HG02884 (cell line): ENCODE measurements around the gene ALDH1A1.

ENCODE experiments used
- ATAC-seq: cut with Tn5 transposase; IDR thresholded peaks from one replicate; pipeline ENCODE4 v1.9.1; 2021; ENCODE audit warnings: mild to moderate bottlenecking, moderate library complexity; ENCODE audit not compliant: unreplicated experiment

Gene ALDH1A1

DNA sequence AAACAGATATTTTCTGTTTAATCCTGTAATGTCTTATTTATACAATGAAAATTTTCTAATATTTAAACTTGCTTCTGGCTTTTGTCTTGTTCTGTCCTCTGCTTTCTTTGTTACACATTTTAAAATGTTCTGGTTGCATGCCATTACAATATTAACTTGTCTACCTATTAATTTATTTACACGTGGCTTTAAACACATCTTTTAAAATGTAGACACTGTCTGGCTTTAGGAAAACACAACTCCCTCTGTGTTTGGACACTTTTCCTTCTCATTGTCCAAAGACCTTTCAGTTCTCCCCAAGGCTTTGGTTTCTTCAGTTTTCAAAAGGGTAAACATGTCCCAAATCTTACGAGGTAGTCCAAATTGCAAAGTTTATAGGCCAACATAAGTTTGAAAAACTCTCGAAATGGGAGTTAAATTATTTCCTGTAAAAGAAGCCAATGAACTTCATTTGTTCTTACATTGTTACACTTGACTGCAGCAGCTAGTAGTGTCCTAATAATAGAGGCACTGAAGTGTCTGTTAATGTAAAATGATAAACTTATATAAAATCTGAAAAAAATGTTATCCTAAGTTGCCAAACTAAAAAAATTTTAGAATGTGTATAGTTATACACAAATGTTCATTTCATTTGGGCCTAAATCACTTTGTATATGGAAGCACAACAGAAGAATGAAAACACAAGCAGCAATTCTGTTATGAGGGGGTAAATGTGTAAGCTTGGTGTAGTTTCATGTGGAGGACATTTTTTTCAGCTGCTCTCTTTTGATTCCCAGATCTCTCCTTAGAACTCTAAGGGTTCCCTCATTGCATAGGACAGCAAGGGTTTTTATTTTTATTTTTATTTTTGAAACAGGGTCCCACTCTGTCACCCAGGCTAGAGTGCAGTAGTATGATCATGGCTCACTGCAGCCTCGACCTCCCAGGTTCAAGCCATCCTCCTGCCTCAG, 53.8 kb downstream of the ALDH1A1 start:
- no peak for ATAC-seq

DNA sequence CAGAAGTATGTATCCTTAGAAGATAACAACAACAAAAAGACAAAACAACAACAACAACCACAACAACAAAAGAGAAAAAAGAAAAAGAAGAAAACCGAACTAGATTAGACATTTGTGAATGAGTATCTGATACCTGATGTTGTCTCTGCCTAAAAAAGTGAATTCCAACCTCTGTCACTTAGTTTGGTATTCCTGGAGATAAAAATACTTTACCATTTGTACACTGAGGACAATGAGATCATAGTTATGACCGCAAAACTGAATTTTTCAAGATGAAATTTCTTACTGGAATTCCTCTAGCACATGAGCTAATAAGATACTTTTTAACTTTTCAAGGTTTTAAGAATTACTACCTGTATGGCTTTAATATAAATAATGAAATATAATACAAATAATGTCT, 54.5 kb downstream of the ALDH1A1 start:
- ATAC-seq: no peak

DNA sequence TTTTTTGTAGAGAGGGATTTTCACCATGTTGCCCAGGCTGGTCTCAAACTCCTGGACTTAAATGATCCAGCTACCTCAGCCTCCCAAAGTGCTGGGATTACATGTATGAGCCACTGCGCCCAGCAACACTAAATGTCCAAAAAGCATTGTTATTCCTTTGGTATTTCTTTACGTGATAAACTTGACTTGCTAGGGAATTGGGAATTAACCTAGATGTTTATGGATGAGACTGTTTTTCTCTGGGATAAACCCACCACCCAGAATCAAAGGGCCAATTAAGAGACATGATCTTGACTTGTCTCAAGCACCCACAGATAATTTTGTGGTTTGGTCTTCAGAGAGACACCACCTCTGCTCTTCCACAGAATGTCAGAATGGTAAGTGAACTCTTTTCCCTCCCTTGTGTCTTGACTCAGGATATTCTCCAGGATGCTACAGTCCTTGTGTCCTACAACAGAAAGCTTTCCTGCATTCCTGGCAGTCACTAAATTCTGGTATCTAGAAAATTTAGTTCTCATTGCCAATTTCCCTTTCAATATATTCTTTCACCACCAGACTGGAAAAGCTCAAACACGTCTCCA, 55.7 kb downstream of the ALDH1A1 start:
- no peak for ATAC-seq

DNA sequence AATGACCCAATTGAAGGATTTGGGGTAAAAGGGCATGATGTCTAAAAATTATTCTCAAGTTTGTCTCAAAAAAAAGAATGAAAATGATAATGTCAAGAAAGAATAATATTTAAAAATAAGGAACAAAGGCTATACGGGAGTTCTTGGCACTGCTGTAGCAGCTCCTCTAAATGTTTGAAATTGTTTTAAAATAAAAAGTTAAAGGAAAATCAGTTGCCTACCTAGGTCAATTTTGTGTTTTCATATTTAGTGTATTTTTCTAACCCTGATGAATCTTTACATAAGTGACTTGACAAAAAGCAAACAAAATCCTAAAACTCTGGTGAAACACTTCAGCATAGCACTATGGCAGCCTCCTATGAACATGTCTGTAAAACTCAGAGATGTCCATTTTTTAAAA, 56.4 kb downstream of the ALDH1A1 start:
- no peak for ATAC-seq

DNA sequence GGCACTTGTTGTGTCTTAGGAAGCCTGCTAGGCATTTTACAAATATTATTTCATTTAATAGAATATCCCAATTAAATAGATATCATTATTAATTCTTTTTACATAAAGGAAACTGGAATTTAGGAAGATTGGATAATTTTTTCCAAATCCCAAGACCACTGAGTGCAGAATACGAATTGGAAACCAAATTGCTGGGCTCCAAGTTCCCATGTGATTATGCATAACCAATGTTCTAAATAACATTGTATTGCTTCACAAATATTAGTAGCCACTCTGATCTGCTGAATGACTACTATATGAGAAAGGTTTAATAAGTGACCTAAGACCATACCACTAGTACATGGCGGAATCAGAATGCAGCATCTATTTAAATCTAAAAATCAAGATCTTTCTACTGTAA, 57.7 kb downstream of the ALDH1A1 start:
- ATAC-seq: no peak

DNA sequence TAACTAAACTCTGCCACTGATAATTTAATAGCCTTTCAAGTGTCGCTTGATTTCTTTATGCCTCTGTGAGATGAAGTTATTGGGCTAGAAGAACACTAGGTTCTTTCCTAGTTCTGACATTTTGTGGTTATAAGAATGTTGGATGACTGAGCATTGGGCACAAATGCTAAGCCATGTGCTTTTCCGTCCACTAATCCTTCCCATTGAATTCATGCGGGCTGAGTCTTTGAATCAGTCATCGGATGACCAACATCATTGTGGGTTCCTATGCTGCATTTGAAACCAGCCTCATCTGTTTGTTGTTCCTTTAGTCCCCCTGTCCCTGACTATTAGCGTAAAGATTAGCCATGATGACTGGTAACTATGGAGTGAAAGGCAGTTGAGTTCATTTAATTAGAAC, 58.5 kb downstream of the ALDH1A1 start:
- no peak for ATAC-seq

DNA sequence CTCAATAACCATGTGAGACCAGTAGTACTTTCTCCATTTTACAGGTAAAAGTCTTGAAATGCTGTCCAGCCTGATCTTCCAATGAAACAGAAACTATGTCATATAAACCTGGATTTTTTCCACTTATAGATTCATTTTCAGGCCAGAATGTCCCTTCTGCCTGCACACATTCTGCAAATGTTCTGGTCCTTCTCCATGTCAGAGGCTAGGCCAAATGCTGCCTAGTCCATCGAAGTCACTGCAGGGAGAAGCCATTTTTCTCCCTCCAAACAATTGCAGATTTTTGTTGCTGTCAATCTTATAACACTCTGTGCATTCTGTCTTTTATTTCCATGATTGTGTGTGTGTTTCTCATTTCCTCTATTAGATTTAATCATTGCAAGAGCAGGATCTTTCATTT, 59.4 kb downstream of the ALDH1A1 start:
- ATAC-seq: no peak

DNA sequence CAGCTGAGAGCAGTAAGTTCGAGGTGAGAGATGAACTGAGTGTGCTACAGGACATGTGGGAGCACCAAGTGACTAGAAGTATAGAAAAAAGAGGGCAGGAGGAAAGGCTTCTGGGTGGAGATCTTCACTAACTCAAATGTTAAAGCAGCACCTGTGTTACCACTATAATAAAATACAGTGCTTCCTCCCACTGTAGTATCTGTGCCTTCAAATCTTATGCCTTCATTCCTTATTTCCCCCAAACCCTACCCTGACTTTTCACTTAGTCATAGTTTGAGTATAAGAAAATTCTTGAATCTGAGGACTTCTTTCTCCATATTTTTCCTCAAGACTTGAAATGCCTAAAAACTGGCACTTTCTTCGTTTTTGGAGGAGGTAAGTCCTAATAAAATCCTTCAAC, 61.8 kb downstream of the ALDH1A1 start:
- ATAC-seq: no peak

DNA sequence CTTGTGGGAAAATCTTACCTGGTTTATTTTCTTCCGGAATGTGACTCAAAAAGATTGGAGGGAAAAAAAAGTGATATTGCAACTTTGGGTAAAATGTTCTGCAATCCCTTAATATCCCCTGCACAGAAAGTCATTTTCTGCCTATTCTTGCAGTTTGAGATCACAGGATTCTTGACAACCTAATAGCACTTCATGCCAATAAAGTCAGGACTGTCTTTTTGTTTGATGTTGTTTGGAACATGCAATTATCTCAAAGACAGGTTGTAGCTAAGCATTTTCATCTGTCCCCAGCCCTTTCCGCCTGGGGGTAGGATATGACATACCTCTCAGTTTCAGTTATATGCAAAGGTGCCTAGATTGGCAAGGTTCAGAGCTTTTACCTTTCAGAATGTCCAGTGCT, 63.9 kb downstream of the ALDH1A1 start:
- ATAC-seq: no peak

DNA sequence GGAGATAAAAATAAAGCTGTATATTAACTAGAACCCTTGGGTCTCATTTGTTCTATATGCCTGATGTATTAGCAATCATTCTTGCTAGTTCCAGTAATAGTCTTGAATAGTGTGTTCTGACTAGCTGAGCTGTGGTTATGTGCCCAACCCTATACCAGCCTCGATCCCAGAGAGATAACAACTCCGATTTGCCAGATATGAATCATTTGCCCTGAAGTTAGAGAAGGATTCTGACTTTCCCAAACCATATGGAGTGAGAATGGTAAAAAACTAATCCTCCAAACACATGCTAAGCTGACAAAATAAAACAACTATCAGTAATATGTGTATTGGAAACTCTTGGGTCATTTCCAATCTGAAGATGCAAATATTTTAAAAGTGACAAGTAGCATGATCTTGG, 64.8 kb downstream of the ALDH1A1 start:
- no peak for ATAC-seq

DNA sequence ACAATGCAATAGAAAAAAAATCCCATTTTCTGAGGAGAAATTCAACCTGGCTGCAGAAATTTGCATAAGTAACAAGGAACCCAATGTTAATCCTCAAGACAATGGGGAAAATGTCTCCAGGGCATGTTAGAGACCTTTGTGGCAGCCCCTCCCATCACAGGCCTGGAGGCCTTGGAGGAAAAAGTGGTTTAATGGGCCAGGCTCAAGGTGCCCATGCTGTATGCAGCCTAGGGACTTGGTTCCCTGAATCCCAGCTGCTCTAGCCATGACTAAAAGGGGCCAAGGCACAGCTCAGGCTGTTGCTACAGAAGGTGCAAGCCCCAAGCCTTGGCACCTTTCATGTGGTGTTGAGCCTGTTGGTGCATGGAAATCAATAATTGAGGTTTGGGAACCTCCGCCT, 66.5 kb downstream of the ALDH1A1 start:
- no peak for ATAC-seq

DNA sequence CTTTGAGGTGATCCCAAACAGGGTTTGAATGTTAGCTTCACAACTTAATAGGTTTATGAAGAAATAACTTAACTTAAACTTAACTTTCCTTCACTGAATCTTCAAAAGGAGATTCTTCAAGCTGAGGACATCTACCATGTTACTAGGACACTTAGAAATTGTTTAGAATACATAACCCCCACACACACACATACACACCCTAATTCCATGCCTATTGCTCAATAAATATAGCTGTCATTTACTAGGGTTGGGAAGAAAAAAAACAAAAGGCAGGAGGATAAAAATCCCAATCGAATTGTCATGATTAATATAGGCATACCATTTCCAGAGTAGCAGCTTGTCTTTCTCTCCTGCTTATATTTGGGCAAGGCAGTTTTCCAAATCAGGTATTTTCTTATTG, 68.3 kb downstream of the ALDH1A1 start:
- ATAC-seq: no peak

DNA sequence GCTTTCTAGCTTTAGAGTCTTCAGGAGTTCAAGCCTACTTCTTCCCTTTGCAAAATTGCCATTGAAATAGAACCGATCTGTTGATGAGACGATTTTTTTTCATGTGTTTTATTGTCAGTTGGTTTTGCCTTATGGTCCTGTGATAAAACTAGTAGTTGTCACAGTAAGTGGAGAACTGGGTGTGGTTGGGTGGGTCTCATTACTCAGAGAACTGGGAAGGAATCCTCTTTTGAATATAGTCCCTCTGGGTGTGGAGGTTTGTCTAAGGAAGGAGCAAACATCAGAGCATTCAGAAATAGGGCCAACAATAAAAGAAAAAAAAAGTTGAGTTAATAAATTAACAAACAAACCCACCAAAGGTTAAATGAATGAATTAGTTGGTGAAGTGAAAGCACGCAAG, 69.0 kb downstream of the ALDH1A1 start:
- no peak for ATAC-seq

DNA sequence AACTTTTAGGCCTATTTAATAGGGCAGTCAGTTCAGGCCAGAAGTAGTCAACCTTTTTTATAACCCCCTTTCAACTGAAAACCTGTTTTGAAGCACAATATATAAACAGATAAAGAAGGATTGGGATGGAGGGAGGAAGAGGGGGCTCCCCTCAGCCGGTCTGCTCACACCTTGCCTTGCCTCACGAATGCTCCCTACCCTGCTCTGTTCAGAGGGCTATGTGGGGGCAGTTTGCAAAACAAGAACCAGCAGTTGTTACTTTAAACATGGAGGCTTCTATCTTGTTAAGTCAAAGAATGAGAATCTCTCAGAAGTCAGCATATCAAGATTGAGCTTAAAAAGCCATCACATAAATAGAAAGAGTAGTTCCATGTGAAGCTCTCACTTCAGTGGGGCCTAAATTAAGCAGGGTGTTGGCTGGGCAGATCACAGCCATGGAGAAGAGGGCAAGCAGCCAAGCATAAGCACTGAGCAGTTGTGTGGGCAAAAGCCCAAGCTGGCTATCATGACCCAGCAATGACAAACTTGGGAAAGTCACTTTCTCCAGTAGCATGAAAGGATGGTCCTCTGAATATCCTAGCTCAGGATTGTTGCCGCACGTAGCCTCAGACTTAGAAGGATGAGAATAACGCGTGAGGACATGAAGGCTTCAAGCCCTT, 70.6 kb downstream of the ALDH1A1 start:
- no peak for ATAC-seq

DNA sequence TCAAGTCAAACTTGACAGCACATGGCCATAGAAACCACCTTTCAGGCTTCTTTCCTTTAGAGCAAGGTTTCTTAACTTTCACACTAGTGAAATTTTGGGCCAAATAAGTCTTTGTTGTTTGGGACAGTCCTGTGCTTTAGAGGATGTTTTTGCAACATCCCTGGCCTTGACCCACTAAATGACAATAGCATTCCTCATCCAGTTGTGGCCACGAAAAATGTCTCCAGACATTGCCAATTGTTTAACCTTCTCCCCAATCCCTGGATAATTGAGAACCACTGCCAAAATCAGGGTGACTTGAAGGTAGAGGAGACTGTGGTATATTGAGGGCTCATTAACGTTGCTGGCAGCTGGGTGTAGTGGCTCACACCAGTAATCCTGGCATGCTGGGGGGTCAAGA, 72.0 kb downstream of the ALDH1A1 start:
- ATAC-seq: no peak

DNA sequence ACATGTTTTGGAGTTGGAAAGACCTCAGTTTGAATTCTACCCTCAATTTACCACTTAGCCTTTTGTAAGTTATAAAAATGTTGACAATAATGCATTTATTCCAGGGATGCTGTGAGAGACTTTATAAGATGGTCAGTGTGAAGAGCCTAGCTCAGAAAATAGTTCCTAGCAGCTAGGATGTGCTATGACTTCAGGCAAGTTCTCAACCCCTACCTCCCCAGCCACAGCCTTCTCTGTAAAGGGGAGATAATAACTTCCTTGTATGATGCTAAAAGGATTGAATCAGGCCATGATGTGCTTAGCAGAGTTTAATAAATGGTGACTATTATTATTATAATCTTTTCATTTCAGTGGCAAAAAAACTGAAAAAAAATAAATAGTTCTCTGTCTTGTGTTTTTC, 77.6 kb downstream of the ALDH1A1 start:
- ATAC-seq: no peak

DNA sequence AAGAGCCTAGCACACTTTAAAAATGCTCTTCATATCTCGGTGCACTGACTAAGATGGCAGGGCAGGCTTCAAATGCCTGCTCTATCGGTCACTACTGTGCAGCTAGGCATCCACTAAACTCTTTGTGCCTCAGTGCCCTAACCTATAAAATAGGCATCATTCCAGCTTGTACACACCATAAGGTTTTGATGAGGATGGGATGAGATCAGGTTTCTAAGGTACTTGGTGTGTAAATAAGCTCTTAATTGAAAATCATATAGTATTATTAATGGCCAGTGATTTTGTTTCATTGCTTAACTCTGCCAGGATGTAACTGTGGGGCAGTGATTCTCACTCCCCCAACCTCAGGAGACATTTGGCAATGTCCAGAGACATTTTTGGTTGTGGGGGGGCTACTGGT, 78.5 kb downstream of the ALDH1A1 start:
- no peak for ATAC-seq

DNA sequence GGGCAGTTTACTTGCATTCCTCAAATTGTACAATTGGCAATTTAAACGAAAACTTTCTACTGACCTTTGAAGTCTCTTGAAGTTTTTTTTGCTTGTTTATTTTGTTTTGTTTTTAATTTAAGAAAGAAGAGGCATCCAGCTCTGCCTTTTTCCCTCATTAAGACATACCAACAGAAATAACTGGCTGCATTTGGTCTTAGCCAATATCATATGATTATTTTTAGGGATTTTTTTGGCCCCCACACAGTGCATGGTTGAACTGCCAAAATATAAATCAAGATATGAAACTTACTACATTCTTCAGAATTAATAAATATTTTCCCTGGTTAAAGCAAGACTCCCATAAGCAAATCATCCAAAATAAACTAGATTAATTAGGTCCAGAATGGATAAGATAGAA, 79.4 kb downstream of the ALDH1A1 start:
- ATAC-seq: no peak

DNA sequence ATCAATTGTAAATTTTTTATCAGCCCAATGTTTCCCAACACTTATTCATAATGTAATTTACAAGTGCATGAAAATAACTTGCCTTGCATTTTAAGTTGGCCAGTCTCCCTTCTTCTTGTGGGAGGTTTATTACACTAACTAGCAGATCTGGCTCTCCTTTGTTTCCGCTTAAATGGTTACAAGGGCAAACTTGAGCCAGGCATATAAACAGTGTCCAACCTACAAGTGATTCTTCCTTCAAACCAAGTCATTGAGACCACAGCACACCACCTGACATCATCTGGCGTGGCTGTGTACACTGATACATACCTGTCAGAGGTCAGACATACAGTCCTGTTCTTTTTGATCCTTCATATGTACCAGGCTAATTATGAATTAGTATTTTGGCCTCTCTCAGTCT, 80.1 kb downstream of the ALDH1A1 start:
- no peak for ATAC-seq

DNA sequence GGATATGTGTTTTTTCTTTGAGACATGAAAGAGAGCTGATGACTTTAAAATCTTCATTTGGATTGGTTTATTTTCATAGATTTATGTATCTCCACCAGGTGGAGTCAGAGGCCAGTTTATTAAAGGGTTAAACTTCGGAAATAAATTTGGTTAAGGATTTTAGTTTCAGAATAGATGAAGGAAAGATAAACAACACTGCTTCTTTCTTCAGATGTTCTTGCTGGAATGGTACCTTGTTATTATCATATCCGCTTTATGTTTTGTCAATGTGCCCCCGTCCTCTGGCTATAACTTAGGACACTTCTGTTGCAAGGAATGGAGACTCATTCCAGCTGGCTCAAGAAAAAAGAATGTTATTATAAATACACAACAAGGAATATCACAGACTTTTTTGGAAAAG, 81.2 kb downstream of the ALDH1A1 start:
- no peak for ATAC-seq

DNA sequence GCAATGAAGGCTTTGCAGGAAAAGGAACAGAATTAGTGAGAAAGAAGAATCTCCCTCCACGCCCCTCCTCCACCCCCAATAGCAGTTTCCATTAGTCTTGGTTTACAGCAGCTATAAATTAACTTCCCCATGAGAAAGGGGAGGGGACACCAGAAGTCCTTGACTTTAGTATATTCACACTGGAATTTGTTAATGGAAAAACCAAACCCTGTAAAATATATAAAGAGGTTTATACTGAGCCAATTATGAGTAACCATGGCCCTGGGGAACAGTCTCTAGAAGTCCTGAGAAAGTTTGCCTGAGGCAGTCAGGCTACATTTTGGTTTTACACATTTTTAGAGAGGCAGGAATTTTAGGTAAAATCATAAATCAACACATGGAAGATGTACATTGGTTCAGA, 88.5 kb downstream of the ALDH1A1 start:
- no peak for ATAC-seq

DNA sequence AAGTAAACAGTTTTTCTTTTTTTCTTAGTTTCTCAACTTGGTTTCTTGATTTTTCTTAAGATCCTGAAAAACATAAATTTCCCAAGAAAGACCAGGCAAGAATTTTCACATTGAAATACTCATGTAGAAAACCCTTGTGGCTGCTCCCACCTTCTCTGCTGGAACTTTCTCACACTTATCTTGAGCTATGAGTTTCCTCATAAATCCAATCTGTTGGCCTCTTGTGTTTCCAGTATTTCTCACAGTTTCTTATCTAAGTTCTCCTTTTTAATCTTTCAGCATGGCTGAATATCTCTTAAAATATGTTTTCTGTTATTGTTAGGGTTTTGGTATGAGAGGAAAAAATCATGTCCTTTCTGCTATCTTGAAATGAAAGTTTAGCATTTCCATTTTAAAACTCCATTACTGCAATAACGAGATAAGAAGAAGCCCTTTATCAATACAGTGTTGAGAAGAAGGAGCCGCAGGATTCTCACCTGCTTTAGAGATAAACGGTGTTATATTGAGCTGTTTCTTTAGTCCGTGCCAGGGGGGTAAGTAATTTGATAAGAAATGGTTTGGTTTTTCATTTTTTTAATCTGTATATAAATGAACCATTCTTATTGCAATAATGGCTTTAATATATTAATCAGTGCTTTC, 89.3 kb downstream of the ALDH1A1 start:
- ATAC-seq: no peak
